AG09319 (cell line): ENCODE data around the gene CFDP1.
"Not testable (repeated sequence)": the region's sequence is repeated elsewhere in the genome, so short reads cannot be mapped to it uniquely, and the experiment has no call there.

ENCODE experiments used
- DNase-seq: peaks from one replicate; pipeline ENCODE4 v3.0.0-alpha.2; 2010; ENCODE audit warnings: low read depth; ENCODE audit errors: extremely low read depth
- TF ChIP-seq, protein P1 (sequence below): IDR thresholded peaks from 2 replicates; pipeline ENCODE4 v1.5.1; 2011; ENCODE audit warnings: low read depth, mild to moderate bottlenecking, inconsistent platforms, low read length, moderate library complexity

Gene CFDP1

DNA sequence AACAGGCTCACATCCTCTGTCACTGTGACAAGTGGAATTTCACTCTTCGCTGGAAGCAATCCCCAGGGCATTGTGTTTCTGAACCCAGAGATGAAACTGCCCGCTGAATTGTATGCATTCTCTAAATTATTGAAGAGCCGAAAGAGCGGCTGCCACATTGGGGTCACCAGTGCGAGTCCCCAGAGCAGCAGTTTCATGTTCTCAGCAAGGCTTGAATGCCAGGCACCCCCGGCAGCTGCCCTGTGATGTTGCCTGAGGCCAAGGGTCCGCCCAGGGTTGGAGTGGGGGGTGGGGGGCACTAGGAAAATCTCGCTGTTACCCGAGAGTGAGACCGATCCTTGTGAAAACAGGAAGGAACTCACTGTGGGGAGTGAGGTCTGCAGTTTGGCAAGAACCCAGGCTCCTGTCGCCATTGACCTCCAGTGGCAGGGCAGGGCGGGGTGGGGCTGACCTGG, 161.2 kb downstream of the CFDP1 start:
- DNase-seq = no peak

DNA sequence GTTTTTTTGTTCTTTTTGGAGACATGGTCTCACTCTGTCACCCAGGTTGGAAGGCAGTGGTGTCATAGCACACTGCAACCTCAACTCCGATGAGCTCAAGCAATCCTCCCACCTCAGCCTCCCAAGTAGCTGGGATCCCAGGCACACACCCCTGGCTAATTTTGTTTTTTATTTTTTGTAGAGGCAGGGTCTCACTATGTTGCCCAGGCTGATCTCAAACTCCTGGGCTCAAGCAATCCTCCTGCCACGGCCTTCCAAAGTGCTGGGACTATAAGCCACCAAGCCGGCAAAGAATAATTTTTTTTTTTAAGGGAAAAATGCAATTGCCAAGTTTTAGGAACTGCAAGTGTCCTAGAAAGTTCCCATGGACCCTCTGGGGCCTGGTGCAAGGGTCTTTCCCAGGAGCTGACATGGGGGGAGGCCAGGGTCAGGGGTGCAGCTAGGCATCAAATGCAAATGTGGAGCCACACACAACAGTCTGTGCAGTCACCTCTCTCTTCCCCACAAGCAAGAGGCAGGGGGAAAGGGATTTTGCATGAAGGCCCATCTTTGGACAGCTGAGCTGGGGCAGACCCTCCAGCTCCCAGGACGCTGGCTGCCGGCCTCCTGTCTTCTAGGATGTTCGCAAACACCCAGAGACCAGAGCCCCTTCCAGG, 161.7 kb downstream of the CFDP1 start:
- TF ChIP-seq, protein P1, sequence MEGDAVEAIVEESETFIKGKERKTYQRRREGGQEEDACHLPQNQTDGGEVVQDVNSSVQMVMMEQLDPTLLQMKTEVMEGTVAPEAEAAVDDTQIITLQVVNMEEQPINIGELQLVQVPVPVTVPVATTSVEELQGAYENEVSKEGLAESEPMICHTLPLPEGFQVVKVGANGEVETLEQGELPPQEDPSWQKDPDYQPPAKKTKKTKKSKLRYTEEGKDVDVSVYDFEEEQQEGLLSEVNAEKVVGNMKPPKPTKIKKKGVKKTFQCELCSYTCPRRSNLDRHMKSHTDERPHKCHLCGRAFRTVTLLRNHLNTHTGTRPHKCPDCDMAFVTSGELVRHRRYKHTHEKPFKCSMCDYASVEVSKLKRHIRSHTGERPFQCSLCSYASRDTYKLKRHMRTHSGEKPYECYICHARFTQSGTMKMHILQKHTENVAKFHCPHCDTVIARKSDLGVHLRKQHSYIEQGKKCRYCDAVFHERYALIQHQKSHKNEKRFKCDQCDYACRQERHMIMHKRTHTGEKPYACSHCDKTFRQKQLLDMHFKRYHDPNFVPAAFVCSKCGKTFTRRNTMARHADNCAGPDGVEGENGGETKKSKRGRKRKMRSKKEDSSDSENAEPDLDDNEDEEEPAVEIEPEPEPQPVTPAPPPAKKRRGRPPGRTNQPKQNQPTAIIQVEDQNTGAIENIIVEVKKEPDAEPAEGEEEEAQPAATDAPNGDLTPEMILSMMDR = no peak
- no peak for DNase-seq

More for the DNA sequence above, 161.2 kb downstream of the CFDP1 start:
- TF ChIP-seq, protein P1 = no peak

DNA sequence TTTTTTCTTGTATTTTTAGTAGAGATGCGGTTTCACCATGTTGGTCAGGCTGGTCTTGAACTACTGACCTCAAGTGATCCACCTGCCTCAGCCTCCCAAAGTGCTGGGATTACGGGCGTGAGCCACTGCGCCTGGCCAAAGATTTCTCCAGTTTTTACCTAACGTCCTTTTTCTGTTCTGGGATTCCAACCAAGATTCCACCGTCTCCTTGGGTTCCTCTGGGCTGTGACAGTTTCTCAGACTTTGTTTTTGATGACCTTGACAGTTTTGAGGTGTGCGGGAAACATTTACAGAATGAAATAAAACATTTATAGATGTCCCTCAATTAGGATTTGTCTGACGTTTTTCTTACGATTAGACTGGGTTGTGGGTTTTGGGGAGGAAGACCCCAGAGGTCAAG, 163.9 kb downstream of the CFDP1 start:
- not testable (repeated sequence) for DNase-seq

DNA sequence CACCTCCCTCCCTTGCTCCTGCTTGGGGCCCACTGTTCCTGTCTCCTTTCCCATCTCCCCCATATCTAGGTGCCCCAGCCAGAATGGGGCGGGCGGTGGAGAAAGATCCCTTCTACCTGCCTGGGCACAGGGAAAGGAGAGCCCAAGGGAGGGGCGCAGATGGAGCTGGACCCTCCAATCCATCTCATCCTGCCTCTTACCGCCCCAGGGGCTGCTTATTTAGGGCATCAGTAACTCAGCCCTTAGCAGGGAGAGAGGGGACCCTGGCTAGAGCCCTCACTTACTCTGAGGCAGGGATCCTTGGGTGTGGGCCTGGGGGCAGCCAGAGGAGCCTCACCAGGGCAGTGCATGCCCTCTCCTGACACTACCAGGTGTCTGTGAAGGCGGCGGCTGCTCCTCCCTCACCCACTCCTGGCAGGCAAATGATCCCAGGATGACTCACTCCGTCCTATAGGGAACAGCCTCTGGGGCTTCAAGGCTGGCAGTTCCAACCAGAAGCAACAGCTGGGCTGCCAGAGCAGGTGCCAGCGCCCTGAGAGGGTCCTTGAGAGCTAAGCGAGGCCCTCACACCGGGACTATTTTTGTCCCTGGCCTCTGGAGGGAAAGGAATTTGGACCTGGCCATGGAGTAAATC, 165.6 kb downstream of the CFDP1 start:
- no peak for DNase-seq
- TF ChIP-seq, protein P1 = no peak

DNA sequence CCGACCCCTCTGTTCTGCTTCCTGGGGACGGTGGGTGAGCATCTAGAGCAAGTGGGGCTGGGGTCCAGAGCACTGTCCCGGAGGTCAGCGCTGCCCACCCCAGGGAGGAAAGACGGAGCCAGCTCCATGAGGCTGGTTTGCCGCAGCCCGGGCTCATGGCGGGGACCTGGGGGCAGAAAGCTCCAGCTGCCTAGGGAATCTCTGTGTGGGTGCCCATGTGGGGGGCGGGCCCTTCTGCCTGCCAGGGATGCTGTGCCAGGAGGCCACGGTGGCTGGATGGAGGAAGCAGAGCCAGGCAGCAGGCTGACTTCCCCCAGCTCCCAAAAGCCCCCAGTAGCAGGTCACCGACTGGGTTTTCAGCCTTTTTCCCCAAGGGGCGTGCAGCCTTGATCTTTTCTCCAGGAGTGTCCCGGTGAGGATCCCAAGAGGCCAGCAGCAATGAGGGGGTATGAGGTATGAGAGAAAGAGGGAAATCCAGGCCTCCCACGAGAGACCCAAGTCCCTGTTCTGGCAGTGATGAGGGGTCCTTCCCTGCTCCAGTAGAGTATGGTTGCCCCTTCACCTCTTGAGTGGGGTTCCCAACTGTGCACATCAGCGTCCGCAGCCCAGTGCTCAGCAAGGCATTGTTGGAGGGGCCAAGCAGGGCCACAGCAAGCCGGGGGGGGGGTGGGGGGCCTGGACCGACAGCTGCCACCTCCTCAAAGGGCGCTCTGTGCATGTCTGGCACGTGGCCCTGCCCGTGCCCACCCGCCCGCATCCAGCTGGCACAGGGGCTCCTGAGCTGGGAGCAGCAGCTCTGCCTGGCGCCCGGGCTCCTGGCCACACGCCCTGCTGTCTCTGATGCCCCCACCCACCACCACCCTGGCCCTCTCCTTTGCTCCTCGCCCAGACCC, 166.3 kb downstream of the CFDP1 start:
- DNase-seq = no peak
- TF ChIP-seq, protein P1 = no peak

DNA sequence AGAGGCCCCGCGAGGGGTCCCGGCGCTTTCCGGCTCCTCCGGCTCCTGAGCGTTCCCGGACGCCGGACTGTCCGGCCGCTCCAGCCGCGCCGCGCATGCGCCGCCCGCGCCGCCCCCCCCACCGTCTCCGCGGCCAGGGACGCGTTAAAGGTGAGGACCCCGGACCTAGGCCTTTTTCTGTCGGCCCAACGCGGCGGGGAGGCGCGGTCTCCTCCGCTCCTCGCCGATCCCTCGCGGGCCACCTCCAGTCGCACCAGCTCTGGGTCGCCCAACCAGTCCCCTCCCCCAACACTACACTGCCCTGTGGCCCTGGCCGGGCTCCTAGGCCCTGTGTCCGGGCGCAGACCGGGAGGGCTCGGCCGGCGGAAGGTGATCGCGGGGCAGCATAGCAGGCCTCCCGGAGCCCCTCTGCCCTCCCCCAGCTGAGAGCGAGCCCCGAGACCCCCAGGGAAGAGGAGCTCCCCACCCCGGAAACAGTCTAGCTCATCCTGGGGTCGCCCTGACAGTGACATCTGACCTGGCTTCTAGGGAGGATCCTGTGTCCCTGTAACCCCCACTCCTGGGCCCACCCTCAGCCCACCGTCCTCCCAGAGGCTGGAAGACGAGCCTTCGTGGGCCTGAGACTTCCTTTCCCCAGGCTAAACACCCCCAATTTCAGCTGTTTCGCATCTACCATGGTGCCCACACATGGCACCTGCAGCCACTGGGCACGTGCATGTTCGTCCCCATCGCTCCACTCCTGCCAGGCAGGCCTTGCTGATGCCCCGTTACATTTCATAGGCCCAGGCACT, 167.2 kb downstream of the CFDP1 start:
- DNase-seq = no peak
- TF ChIP-seq, protein P1 = no peak
